ENCODE measurements around the gene TRIM44.

Gene TRIM44

GRCh38 chr11:35864131-35864530 is 201.6 kb downstream of the TRIM44 start:
- TF ChIP-seq CTCF (IDR thresholded peaks at IDR 0.05; ENCODE audit: insufficient read depth, low read depth, low read length, missing control alignments), result no peak
- H3K4me3 ChIP-seq (ENCODE audit: low read length), result no peak overlapping the region
- no peak for DNase-seq (ENCODE audit: low read depth)

GRCh38 chr11:35866601-35867000 is 204.0 kb downstream of the TRIM44 start:
- DNase-seq (ENCODE audit: low read depth), result no peak
- H3K4me3 ChIP-seq (ENCODE audit: low read length), result no peak overlapping the region
- TF ChIP-seq CTCF (IDR thresholded peaks at IDR 0.05; ENCODE audit: insufficient read depth, low read depth, low read length, missing control alignments), result no peak
